Stimulated activated CD8-positive, alpha-beta memory T cell treated with anti-CD3 and anti-CD28 coated beads, Interleukin-2, amount 100 ng/mL, for 1 hour (primary cell): ENCODE data around the gene COL4A5.

Experiments
- DNase-seq, 2 donors: peaks; one replicate each; pipeline ENCODE4 v3.0.0-alpha.2; 2020; ENCODE audit warnings: low read depth in 2 of 2

The COL4A5 gene

GRCh38 chrX:108641589-108642272, 202.1 kb downstream of the COL4A5 start:
- no peak for DNase-seq

GRCh38 chrX:108642273-108642628, 202.6 kb downstream of the COL4A5 start:
- no peak for DNase-seq

DNA sequence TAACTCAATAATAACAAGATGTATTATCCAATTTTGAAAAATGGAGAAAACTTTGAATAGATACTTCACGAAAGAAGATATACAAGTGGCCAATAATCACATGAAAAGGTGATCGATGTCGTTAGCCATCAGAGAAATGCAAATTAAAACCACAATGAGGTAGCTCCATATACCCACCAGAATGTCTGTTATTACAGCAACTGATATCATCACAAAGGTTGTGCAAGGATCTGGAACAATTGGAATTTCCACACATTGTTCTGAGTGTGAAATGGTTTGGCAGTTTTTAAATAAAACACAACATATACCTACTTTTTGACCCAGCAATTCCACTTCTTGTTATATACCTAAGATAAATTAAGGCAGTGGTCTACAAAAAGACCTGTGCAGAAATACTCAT, 225.1 kb downstream of the COL4A5 start:
- no peak for DNase-seq

DNA sequence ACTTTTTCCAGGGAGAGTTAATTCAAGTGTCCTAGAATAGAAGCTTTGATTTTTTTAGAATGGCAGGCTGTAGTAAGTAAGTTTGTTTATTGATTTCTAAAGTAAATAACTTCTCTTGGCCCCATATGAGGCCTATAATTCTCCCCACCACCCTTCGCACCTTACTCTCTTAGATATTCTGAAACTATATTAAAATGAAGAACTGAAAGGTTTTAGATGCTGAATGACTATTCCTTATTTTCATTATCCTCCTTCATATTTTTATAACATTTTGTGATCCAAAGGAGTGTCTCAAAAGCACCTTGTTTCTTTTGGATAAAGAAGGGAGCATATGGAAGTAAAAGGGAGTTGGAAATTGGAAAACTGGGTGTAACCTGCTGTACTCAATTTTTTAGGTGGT, 226.5 kb downstream of the COL4A5 start:
- DNase-seq, result no peak

GRCh38 chrX:108671526-108671925, 231.9 kb downstream of the COL4A5 start:
- no peak for DNase-seq

GRCh38 chrX:108696690-108697089, 257.1 kb downstream of the COL4A5 start:
- no peak for DNase-seq

DNA sequence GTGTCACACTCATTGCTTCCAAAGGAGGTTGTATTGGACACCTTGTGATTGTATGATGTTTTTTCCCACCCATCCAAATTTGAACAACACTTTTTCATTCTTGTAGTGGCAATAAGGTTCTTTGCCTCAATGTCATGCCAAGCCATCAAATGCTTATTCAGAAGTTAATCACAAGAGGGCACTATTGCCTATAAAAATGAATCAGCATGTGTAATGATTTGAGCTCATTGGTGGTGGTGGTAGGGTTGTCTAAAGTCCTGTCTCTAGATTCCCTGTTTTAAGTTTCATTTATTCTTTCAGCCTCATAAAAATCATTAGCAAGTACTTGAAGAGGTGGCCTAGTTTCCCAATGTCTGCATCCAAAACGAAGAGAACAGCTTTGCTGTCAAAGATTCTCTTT, 259.7 kb downstream of the COL4A5 start:
- no peak for DNase-seq

DNA sequence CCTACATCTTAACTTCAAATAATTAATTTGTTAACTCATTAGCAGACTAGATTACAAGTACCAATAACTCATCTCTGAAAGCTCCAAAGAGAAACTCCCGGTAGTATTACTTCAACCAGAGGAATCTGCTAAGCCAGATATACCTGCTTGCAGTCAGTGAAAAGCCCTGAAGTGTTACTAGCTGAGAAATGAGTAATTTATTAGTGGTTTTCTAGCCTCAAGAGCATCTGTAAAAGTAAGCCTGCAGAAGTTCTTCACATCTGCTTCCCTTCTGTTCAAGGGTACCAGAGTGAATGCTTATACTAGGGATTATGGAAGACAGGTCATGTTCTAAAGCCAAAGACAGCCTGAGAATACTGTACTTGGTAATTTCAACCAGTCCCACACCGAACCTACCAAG, 262.0 kb downstream of the COL4A5 start:
- no peak for DNase-seq

DNA sequence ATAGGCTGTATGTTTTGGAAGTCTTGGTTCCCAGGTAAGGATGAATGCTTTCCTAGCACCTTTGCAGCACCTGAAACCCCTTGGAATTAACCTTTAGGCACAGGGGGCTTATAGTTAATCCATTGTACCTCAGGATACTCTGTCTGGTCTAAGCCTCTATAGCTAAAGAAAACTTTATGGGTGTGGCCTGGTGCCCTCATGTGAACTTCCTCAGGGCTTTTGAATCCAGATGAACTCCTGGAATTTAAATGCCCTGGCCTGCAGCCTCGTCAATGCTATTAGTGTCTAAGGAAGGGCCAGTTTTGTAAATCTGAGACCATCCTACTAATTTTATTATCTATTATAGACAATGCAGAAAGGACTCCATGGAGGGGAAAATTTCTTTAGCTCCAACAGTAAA, 262.9 kb downstream of the COL4A5 start:
- no peak for DNase-seq

DNA sequence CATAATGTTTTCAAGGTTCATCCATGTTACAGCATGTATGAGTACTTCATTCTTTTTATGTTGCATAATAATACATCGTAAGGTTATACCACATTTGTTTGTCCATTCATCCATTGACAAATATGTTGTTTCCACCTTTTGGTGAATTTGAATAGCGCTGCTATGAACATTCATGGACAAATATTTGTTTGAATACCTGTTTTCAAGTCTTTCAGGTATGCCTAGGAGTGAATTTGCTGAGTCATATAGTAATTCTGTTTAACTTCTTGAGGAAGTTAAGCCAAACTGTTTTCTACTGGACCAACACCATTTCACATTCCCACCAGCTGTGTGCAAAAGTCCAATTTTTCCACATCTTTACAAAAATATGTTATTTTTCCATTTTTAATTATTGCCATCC, 265.2 kb downstream of the COL4A5 start:
- DNase-seq, result no peak

DNA sequence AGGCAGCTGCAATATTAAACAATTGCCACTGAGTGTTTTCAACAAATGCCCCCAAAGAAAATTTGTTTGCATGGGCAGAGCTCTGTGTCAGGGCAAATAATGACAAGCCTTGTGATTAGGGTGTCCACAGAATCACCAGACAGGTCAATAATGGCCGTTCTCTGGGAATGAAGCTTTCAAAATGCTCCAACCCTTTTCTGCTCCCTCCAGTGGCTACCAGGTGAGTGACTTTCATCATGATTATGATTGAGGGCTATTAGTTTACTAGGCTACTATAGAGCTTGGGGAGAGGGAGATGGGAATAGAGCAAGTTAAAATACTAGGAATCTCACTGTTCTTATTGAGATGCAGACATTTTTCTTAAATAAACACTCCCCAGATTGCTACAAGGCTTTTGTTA, 273.2 kb downstream of the COL4A5 start:
- DNase-seq, result no peak

GRCh38 chrX:108722561-108722960, 282.9 kb downstream of the COL4A5 start:
- DNase-seq, result no peak

GRCh38 chrX:108726748-108727147, 287.1 kb downstream of the COL4A5 start:
- DNase-seq, result no peak

DNA sequence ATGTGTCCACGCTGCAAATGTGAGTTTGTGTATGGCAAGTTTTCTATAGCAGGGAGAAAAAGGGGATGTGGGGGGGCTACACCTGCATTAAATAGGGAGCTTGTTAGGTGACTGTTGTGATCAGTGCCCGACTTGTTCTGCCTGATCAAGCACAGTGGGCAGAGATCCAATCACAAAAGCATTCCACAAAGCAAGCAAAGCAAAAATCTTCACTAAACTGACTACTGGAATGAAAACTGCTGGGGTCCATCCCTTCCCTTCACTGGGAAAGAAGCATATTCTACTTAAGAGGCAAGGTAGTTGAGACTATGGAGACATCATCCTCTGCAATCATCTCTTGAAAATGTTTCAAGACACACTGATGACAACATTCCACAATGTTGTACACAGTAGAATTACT, 291.5 kb downstream of the COL4A5 start:
- DNase-seq, result no peak

GRCh38 chrX:108732630-108733321, 293.1 kb downstream of the COL4A5 start:
- no peak for DNase-seq

GRCh38 chrX:108734426-108734825, 294.8 kb downstream of the COL4A5 start:
- no peak for DNase-seq

DNA sequence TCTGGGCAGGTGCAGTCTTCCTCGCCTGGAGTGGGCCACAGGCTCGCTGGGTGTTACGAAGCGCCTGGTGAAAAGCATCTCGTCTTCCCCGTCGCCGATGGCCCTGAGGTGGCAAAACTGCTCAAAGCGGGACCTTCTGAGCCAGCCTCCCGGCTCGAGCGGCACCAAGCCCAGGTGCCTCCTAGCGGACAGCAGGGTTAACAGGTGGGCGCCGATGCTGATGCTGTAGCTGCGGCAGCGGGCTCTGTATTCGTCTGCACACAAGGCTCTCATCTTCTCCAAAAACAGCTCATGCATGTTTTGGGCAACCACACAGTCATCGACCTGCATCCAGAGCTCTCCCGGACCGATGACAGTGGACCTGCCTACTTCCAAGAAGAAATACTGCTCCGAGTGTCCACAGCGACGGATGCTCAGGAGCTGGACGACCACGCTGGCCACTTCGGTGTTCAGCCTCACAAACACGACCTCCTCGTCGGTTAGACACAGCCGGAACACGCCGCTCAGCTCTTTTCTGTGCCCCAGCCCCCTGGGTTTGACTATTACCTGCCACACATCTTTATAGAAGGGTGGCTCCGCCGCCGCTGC, 295.5 kb downstream of the COL4A5 start:
- no peak for DNase-seq

DNA sequence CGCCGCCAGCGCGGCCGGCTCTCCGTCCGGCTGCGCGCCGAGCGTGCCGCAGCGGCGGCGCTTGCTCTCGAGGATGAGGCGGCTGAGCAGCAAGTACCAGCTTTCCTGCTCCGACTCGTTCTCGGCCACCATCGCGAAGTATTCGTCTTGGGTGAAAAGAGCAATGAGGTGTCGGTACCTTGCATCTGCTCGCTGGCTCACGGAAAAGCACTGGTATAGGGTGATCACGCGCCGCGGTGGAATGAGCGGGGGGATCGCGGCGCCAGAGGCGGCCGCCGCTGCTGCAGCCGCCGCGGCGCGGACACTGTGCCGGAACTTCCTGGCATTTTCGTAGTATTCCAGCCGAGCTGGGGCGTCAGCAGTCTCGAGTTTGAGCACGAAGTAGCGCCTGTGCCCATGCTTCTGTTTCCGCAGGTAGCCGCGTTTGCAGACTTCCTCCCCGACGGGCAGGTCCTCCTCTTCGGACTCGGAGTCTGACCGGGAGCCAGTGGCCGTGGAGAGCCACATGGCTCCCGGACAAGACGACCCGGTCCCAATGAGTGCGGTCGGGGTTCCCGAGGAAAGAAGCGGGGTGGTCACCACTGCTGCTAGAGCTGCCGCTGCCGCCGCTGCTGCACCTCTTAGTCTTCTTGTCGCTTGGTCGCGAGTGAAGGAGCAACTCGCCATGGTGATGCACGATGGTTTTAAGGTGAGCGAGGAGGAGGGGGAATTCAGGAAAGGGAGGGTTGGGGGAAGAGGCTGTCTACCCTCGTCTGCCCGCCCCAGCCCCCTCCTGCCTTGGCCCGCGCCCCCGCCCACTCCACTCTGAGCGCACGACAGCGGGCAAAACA, 296.3 kb downstream of the COL4A5 start:
- DNase-seq, result no peak

DNA sequence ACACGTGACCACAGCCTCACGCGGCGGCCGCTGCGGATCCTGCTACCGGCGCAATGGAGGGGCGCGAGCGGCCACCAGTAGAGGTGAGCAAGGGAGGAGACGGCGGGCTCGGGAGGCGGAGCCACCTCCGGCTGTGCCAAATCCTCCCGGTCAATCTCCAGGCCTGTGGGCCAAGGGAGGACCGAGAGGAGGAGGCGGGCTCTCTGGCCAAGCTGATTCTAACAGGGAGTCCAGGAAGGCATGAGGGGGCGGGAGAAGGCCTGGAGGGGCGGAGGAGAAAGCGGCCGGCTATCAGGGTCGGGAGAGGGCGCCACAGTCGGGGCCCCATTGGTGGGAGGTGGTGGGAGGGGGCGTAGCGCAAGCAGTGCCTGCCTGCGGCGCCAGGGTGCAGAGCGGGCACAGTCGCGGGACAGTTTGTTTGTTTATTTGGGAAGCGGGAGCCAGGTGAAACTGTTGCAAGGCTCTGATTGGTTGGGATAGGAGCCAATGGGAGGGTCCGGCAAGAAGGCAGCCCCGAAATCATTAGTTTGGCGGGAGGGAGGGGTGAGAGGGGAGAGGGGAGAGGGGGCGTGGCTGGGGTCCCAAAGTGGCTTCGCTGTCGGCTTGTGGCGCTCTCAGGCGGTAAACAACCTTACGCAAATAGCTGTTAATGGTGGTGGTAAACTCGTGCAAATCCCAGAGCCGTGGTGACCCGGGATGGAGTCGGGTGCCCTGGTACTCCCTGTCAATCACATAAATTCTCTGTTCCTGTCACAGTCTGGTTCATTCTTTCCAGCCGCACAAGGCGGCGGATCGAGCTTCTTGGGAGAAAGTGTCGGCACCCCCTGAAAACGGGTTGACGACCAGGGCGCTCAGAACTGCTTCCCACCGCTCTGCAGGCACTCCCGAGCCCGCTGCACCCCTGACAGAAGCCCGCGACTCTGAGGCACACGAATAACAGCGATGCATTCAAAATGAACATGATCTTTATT, 297.2 kb downstream of the COL4A5 start, which contains the start of gene IRS4:
TSS of gene IRS4 (minus strand) at position 55 of the 971 bp plus-strand sequence.
- no peak for DNase-seq

DNA sequence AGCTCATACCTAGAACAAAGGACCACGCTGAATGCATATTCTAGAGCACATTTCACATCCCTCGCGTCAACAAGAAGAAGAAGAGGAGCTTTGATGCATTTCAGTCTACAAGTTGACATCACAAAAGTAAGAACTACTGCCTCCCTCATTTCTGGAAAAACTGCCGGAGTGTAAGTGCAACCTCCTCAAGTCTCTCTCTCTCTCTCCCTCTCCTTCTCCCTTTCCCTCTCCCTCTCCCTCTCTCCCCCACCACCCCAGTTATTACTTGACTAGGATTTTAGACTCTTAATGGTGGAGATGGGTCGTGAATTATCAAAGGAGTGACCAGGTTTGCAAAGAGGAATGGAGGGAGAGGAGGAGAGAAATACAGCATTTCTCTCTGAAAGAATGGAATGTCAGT, 298.1 kb downstream of the COL4A5 start:
- DNase-seq, result no peak

DNA sequence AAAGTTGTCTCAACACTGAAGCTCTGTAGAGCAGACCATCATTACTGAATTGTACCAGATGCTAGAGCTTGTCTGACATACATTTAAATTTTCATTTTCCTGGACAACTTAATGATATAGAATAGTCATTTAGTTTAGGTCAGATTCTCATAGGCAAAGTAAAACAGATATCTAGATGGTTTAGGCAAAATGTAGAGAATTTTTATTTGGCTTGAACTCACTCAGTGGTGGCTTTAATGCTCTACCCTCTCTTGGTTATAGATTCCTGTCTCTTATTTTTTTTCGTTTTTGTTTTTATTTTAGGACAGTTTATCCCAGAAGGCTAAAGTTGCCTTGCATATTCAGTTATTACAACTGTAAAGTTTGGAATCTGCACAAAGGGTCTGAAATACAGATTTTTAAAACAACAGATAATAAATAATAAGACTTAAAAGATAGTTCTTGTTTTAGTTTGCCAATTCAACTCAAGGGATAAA, 300.7 kb downstream of the COL4A5 start:
- DNase-seq, result no peak
